Activated gamma-delta T cell treated with Interleukin-2 at 50 U/mL for 16 hours (primary cell): Measurements from ENCODE around the gene FANCM.
"Not testable (repeated sequence)": the region's sequence is repeated elsewhere in the genome, so short reads cannot be mapped to it uniquely, and the experiment has no call there.

Source experiments
- DNase-seq: peaks from one replicate; pipeline ENCODE4 v3.0.0-alpha.2; 2020

Gene FANCM

DNA sequence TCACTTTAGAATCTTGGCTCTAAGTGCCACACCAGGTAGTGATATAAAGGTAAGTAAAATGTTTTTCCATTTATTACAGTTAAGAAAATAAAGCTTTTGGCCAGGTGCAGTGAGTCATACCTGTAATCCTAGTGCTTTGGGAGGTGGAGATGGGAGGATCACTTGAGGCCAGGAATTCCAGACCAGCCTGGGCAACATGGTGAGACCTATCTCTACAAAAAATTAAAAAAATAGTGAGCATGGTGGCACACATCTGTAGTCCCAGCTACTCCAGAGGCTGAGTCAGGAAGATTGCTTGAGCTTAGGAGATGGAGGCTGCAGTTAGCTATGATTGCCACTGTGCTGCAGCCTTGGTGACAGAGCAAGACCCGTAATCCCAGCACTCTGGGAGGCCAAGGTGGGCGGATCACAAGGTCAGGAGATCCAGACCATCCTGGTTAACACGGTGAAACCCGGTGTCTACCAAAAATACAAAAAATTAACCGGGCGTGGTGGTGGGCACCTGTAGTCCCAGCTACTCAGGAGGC, 5.0 kb downstream of the FANCM start:
- no peak for DNase-seq

DNA sequence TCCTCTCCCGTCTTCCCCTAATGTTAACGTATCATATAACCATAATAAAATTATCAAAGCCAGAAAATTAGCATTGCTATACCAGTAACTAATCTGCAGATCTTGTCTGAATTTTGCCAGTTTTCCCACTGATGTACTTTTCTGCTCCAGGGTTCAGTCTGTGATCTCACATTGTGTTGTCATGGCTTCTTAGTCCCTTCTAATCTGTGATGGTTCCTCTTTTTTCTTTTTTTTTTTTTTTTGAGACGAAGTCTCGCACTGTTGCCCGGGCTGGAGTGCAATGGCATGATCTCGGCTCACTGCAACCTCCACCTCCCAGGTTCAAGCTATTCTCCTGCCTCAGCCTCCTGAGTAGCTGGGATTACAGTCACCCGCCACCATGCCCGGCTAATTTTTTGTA, 6.4 kb downstream of the FANCM start:
- not testable (repeated sequence) for DNase-seq

DNA sequence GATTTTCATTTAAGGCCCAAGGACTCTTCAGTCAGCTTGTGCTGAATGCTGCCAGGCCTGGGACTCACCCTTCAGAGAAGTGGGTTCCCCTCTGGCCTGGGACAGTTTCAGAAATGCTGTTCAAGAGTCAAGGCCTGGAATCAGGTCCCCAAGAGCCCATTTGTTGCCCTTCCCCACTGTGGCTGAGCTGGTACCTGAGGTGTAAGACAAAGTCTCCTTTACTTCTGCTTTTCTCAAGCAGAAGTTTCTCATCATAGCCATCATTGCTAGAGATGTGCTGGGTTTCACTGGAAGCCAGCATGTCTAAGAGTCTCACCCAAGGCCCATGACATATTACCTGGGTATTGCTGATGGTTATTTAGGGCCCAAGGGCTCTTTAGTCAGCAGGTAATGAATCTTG, 8.9 kb downstream of the FANCM start:
- DNase-seq, result no peak

DNA sequence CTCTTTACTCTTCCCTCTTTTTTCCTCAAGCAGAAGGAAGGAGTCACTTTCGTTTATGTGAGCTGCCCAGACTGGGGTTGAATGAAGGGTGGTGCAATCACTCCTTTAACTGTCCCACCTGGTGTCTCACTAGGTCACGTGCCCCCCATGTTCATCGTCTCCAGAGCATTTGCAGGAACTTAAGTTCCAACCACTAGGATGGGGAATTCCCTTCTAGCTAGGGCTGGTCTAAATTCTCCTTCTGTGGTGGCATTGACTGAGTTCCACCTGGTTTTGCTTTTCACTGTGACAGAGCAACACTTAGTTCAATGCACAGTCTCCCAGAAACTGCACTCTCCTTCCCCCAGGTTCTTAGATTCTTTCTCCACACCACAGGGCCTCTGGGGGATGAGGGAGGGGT, 9.5 kb downstream of the FANCM start:
- DNase-seq, result no peak

DNA sequence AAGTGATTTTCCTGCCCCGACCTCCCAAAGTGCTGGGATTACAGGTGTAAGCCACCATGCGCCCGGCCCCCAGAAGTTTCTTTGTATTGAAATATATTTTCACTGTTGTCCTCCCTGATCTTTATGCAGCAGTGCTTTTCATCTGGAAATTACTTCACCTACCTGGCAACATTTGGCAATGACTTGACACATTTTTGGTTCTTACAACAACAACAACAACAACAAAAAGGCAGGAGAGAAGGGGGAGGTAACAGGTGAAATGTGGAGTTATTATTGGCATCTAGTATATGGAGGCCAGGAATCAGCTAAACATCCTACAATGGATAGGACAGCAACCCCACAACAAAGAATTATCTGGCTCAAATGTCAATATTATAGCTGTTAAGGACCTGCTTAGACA, 13.9 kb downstream of the FANCM start:
- DNase-seq, result no peak

DNA sequence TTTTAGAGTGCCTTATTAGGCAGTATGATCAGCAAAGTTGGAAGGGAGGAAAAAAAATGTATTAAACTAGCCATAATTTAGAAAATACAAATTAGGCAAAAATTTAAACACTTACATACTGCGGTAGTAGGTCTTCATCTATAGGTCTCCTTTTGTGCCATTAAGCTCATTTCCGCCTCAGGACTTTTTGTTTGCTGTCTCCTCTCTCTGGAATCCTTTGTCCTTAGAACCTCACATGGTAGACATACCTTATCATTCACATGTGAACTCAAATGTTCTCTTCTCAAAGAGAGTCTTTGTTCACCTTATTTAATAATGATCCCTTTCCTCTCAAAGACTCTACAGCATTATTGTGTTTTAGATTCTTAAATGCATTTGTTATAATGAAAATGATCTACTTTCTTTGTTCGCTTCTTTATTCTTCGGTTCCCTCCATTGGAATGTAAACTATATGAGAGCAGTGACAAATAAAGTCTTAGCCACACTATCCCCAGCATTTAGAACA, 14.7 kb downstream of the FANCM start:
- DNase-seq, result no peak

DNA sequence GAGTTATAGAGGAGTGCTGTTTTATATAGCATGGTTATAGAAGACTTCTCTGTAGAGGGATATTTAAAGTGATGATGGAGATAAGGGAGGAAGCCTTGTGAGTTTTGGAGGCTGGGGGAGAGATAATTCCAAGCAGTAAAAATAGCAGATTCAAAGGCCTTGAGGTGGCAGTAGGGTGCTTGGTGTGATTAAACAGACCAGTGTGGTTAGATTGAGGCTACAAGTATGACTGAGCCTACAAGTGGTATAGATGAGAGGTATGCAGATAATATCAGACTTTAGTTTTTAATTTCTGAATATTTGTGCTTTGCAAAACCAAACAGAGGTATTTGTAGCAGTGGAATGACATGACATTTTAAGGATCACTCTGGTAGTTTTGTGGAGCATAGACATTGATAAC, 20.3 kb downstream of the FANCM start:
- no peak for DNase-seq

DNA sequence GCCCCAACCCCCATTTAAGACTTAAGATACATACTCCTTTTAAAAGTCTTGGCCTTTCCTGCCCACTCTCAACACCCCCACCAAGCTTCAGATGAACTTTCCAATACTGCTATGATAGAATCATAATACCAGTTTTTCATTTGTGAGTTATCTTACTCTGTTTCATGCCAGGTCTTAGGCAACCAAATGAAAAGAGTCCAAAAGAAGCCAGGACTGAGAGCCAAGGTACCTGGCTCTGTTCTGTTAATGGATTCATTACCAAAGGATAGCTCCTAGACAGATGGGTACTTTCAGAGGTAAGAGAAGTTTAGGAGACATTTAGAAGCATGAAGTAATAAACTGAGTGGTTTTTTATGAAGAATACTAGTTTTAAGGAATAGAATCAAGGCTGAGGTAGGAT, 34.2 kb downstream of the FANCM start:
- no peak for DNase-seq

DNA sequence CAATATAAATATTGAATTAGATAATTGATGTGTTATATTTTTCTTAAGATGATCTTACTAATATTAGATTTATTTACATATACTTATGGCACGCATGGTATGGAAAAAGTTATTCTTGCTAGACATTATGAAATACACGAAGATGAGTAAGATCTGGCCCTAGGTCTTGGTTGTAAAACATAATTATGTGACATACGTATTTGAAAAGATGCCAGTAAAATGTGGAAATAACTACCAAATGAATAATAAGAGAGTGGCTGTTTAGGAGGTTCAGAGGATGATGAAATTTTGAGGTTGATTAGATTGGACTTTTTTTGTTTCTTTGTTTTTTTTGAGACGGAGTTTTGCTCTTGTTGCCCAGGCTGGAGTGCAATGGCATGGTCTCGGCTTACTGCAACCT, 41.3 kb downstream of the FANCM start:
- no peak for DNase-seq

DNA sequence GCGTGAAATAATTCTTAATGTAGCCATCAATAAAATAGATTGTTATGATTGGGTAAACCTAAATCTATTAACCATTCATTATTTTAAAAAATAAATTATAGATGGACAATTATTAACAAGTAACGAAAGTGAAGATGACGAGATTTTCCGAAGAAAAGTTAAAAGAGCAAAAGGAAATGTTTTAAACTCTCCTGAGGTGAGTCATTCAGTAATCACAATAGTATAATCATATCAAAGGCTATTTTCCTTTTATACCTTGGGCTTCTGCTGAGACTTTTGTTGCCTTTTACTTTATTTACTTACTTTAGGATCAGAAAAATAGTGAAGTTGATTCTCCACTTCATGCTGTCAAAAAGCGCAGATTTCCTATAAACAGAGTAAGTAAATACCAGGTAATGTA, 45.6 kb downstream of the FANCM start:
- no peak for DNase-seq

DNA sequence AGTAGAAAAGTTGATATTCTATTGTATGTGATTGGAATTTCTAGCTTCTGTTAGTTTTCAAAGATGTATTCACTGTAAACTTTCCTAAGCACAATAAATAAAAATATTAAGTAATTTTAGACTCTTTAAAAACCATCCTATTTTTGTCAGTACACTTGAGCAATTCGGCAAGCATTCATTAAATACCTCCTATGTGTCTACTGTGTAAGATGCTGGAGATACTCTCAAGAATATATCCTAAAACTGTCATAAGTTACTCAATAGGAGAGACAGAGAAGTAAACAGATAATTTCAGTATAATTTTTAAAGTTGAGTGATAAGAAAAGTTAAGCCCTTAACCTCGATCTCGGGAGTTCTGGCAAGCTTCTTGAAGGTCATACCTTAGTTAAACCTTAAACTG, 46.1 kb downstream of the FANCM start:
- DNase-seq, result no peak

DNA sequence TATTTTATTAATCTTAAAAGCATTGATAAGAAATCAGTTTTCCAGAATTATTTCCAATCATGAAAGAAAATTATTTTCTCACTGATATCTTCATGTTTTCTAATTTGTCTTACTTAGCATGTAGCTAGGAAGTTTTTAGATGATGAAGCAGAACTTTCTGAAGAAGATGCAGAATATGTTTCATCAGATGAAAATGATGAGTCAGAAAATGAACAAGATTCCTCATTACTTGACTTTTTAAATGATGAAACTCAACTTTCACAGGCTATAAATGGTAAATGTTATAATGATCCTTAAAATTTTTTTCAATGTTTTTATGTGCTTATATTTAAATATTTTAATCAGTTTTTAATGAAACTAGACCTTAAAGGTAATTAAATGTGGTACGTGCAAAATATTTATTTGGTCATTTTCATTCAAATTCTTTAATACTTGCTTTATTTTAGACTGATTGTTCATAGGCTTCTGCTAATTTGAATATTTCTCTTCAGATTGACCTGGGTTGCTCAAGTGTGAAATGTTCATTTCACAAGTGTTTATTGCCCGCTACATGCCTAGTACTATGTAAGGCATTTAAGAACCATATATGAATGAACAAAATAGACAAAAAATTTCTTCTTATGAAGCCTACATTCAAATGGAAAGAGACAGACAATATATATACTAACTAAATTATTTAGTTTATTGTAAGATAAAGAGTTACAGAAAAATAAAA, 49.5 kb downstream of the FANCM start:
- DNase-seq, result no peak

DNA sequence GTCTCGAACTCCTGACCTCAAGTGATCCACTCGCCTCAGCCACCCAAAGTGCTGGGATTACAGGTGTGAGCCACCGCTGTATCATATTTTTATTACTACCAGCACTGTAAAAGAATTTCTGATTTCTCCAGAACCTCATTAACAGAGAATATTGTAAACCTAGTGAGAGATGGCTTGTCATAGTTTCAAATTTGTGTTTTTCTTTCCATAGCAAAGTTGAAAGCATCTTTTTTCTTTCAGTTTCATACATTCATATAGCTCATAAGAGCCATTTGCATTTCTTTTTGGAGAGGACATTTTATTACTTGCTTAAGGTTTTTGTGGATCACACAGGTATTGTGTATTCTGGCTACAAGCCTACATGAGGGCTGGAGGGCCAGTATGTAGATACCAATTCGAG, 59.2 kb downstream of the FANCM start:
- no peak for DNase-seq

DNA sequence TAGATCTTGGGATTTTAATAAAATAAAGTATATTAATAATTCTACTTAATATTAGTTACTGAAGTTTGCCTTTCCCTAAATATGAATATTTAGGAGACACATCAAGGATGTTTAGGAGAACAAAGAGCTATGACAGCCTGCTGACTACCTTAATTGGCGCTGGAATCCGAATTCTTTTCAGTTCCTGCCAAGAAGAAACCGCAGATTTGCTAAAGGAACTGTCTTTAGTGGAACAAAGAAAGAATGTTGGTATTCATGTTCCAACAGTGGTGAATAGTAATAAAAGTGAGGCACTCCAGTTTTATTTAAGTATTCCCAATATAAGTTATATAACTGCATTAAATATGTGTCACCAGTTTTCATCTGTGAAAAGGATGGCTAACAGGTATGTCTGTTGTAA, 62.8 kb downstream of the FANCM start:
- DNase-seq, result no peak

DNA sequence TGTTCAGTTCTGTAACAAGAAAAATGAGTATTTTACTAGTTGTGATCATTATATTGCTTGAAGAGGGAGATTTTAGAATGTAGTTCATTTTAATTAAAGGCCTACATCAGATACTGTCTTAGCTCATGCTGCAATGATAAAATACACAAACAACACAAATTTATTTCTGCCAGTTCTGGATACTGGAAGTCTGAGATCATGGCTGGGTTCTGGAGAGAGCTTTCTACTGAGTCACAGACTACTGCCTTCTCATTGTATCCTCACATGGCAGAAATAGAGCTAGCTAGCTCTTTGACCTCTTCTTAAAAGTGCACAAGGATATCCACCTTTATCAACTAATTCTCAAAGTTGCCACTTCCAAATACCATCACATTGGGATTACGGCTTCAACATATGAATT, 63.5 kb downstream of the FANCM start:
- DNase-seq, result no peak

DNA sequence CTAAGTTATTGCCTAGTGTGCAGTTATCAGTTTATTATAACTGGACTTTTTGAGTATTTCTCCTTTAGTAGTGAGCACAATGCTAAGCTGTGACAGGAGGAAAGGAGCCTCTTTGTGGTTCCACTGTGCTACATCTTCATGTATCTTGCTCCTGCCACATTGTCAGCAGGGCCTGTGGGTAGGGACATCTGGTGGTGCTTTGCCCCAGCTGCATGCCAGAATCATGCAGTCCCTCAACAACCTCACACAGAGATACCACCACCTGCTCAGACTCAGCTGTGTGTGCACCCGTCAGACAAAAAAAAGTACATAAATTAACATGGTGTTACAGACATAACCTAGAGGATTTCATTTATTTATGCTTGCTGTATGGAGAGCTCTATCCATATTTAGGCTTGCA, 66.2 kb downstream of the FANCM start:
- DNase-seq, result no peak

DNA sequence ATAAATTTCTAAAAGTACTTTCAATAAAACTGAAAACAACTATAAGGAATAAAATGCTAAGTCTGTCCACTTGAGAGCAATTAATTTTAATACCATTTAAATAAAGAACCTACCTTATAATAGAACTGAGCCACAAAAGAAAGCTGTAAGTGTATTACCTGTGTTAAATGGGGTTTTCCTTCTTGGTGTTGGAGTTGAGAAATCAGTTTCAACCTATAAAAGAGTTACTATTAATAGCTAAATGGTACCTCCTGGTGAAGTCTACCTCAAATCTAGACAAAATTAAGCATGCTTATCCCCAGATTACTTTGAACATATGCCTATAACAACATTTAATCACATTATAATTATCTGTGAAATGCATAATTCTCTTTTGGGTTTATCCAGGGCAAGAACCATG, 68.5 kb downstream of the FANCM start:
- DNase-seq, result no peak

DNA sequence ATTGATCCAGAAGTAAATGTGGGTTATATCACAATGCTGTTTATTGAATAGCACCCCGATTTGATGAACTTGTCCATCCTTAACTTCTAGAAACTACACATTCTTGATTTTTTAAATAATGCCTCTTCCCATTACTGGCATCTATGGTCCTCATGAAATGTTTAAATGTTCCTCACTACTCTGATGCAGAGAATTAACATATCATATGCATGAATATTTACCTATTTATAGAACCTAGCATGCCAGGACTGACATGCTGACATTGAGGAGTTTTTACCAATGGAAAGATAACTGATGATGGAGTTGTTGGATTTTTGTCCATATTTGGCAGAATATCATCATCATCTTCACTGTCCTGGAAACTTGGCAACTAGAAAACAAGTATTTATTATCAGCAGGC, 74.4 kb downstream of the FANCM start:
- no peak for DNase-seq

DNA sequence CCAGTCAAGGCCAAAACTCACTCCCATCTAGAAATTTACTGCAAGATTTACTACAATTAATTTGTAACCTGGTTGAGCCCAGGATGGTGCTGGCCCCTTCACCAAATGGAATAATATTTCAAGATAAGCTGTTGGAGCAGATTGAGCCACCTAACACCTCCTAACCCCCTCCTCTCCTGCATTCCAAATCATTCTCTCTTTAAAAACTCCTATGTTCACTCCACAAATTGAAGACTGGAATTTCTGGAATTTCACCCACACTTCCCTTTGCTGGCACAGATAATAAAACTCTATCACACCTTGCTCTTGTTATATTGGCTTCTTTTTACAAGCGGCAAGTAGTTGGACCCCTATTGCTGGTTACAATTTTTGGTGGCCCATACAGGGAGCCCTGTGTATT, 75.6 kb downstream of the FANCM start:
- DNase-seq, result no peak

DNA sequence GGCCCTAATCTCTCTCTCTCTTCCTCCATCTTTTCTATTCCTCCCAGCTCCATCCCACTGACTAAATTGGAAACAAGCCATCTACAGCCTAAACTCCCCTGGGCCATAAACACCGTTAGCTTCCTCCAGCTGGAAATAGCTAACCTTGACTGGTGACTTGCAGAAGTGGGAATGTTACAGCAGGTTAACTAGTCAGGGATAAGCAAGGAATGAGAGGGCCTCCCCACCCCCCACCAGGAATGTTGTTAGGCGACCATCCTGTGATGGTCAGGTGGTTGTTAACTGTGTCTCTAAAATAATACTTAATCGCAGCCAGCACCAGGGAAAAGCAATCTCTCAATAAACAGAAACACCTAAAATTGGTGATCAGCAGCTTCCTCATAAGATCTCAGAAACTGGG, 76.5 kb downstream of the FANCM start:
- DNase-seq, result no peak

DNA sequence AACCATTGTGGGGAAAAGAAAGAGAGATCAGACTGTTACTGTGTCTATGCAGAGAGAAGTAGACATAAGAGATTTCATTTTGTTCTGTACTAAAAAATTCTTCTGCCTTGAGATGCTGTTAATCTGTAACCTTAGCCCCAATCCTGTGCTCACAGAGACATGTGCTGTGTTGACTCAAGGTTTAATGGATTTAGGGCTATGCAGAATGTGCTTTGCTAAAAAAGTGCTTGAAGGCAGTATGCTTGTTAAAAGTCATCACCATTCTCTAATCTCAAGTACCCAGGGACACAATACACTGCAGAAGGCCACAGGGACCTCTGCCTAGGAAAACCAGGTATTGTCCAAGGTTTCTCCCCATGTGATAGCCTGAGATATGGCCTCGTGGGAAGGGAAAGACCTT, 78.0 kb downstream of the FANCM start:
- DNase-seq, result not testable (repeated sequence)

DNA sequence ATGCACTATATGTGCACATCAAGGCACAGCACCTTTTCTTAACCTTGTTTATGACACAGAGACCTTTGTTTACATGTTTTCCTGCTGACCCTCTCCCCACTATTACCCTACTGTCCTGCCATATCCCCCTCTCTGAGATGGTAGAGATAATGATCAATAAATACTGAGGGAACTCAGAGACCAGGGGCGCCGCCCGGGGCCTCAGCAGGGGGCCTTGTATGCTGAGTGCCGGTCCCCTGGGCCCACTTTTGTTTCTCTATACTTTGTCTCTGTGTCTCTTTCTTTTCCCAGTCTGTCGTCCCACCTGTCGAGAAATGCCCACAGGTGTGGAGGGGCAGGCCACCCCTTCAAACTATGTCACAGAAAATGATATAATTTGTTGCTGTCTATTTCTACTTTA, 78.6 kb downstream of the FANCM start:
- not testable (repeated sequence) for DNase-seq

DNA sequence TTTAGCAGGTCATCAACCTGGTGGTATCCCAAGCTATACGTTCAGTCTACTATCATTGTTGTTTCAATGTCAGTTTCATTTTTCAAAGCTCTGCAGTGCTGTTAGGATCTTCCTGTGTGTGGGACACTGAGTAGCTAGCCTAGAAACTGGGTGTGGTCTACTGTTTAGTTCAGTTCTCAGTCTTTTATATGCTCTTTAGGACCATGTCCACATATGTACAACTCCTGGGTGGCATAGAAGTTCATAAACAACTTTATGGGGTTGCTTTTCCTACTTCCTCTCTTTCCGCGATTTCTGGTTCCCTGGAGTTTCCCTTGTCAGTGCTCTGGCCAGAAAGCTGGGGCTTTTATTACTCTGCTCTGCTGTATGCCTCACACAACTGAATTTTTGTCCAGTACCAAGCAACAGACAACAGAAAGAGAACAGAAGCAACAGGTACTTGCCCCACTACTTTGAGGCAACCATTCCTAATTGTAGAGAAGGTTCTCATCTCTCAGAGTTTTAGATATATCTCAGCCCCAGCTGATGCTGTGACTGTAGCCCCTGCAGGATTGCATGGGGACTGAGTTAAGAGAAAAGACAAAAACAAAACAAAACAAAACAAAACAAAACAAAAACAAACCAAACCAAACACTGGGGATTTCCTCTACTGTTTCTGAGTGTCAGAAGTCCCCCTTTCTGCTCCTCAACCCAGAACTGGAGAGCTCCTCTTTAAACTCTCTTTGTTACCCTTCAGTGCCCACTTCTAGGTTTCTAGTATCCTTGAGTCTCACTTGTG, 86.9 kb downstream of the FANCM start:
- no peak for DNase-seq

DNA sequence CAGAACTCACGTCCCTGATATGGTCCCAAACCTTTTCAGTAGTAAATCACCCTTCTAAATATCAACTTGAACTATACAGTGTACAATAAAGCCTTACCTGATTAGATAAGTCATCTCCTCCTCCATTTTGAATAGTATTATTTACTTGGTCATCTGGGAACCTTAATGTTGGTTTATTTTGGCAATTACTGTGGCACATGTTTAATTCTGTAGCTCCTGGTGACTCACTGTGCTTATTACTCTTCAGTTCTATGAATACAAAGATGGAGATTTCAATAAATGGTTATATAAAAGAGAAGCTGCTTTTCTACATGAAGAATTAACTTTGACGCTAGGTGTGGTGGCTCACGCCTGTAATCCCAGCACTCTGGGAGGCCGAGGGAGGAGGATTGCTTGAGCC, 91.8 kb downstream of the FANCM start:
- DNase-seq, result no peak
